ENCODE results near the gene KDM5B. TPM values are rescaled to one million over a fixed set of nuclear protein-coding genes. Genes with fewer than 3 reads are reported as not detected.

KDM5B gene
- polyA plus RNA-seq, 1 donor from 2014 or later = 88.4 TPM

GRCh38 chr1:202688401-202688800 lies 119.8 kb downstream of the KDM5B start:
- TF ChIP-seq CTCF (IDR thresholded peaks at IDR 0.05; ENCODE audit: poor library complexity, severe bottlenecking) = no peak
- no peak for TF ChIP-seq RAD21 (conservative IDR thresholded peaks at IDR 0.05)
- TF ChIP-seq SMC3 (conservative IDR thresholded peaks at IDR 0.05; ENCODE audit: poor library complexity) = no peak
- TF ChIP-seq EZH2 (IDR thresholded peaks at IDR 0.05; ENCODE audit: borderline replicate concordance, insufficient read depth, low read length, poor library complexity, severe bottlenecking) = no peak
- TF ChIP-seq EP300 (conservative IDR thresholded peaks at IDR 0.05; ENCODE audit: poor library complexity, severe bottlenecking) = no peak
- TF ChIP-seq TAF1 (IDR thresholded peaks at IDR 0.05; ENCODE audit: low read depth) = no peak
- no peak for TF ChIP-seq REST (IDR thresholded peaks at IDR 0.05; ENCODE audit: borderline replicate concordance)
- no peak for TF ChIP-seq MXI1 (conservative IDR thresholded peaks at IDR 0.05; ENCODE audit: poor library complexity, severe bottlenecking)
- TF ChIP-seq POLR2AphosphoS5 (IDR thresholded peaks at IDR 0.05) = no peak
- Histone ChIP-seq H3K27me3 (ENCODE audit: insufficient read depth, low read depth, low read length) (peaks cover 6% of the 10 kb centered on the region), H3K9me3 (ENCODE audit: low read length) (no peaks in the 10 kb centered on the region), H3K27ac (ENCODE audit: low read length) (no peak overlapping the region), H3K9ac (ENCODE audit: low read length) (no peak overlapping the region), H3K4me3 (ENCODE audit: low read length) (no peak overlapping the region), H2AFZ (ENCODE audit: low read depth, low read length) (no peak overlapping the region), H3K9me2 (ENCODE audit: insufficient read depth, low read length) (no peaks in the 10 kb centered on the region), H3K79me2 (replicated peaks; ENCODE audit: insufficient read depth, low read length) (no peaks in the 10 kb centered on the region), H3K4me2 (ENCODE audit: low read length) (no peak overlapping the region), H4K20me1 (ENCODE audit: insufficient read depth) (no peaks in the 10 kb centered on the region), H3K36me3 (ENCODE audit: insufficient read depth, low read length) (no peaks in the 10 kb centered on the region), H3F3A (ENCODE audit: insufficient read depth, low read length, poor library complexity, severe bottlenecking) (no peaks in the 10 kb centered on the region)

- no peak overlapping the region for H3K4me3 ChIP-seq (ENCODE audit: low read length)
- H3K4me2 ChIP-seq (ENCODE audit: low read length) = no peak overlapping the region
- H3K9me2 ChIP-seq (ENCODE audit: insufficient read depth, low read length) = no peaks in the 10 kb centered on the region
- H3K79me2 ChIP-seq (replicated peaks; ENCODE audit: insufficient read depth, low read length) = no peaks in the 10 kb centered on the region
- no peak overlapping the region for H3K27ac ChIP-seq (ENCODE audit: low read length)
- H3K27me3 ChIP-seq (ENCODE audit: insufficient read depth, low read depth, low read length) = peaks cover 6% of the 10 kb centered on the region
- H4K20me1 ChIP-seq (ENCODE audit: insufficient read depth) = no peaks in the 10 kb centered on the region
- H3K36me3 ChIP-seq (ENCODE audit: insufficient read depth, low read length) = no peaks in the 10 kb centered on the region
- no peak overlapping the region for H2AFZ ChIP-seq (ENCODE audit: low read depth, low read length)
- TF ChIP-seq SMC3 (conservative IDR thresholded peaks at IDR 0.05; ENCODE audit: poor library complexity) = no peak
- no peak for TF ChIP-seq CTCF (IDR thresholded peaks at IDR 0.05; ENCODE audit: poor library complexity, severe bottlenecking)
- no peak for TF ChIP-seq MXI1 (conservative IDR thresholded peaks at IDR 0.05; ENCODE audit: poor library complexity, severe bottlenecking)
- no peak for TF ChIP-seq RAD21 (conservative IDR thresholded peaks at IDR 0.05)
- no peak for TF ChIP-seq EZH2 (IDR thresholded peaks at IDR 0.05; ENCODE audit: borderline replicate concordance, insufficient read depth, low read length, poor library complexity, severe bottlenecking)
- H3F3A ChIP-seq (ENCODE audit: insufficient read depth, low read length, poor library complexity, severe bottlenecking) = no peaks in the 10 kb centered on the region
- no peak overlapping the region for H3K9ac ChIP-seq (ENCODE audit: low read length)
- no peaks in the 10 kb centered on the region for H3K9me3 ChIP-seq (ENCODE audit: low read length)
Measured at GRCh38 chr1:202687798-202688197, 120.4 kb downstream of the KDM5B start.

All from neural cell (in vitro differentiated cells).